Keratinocyte (primary cell): ENCODE results near the gene CPPED1. TPM values are rescaled to one million over a fixed set of nuclear protein-coding genes. Genes with fewer than 3 reads are reported as not detected.

Experiments
- DNase-seq: peaks from one replicate; pipeline ENCODE4 v3.0.0-alpha.2; 2011; ENCODE audit warnings: low read depth, missing footprints, low spot score
- FAIRE-seq: peaks from 2 replicates; lab custom pipeline; 2011; peaks lifted over from hg19 to GRCh38; lab: Jason Lieb, UNC
- H2AFZ ChIP-seq: 2 replicates; pipeline ENCODE4 v1.6.0; 2012; ENCODE audit warnings: low read length, control low read depth, inconsistent platforms; ENCODE audit not compliant: control insufficient read depth
- H3K27ac ChIP-seq: 2 replicates; pipeline ENCODE4 v1.5.1; 2011; ENCODE audit warnings: low read length; ENCODE audit not compliant: control insufficient read depth, insufficient read depth
- H3K27me3 ChIP-seq: 3 replicates; pipeline ENCODE4 v1.6.0; 2011; ENCODE audit warnings: low read length; ENCODE audit not compliant: control insufficient read depth, insufficient read depth; ENCODE audit errors: extremely low read depth
- H3K36me3 ChIP-seq, 2 experiments: 2 replicates in 1 of 2; 3 replicates in 1 of 2; pipeline ENCODE4 v1.5.1; 2011; ENCODE audit warnings: low read length in 2 of 2, mild to moderate bottlenecking in 1 of 2; ENCODE audit not compliant: control insufficient read depth in 2 of 2, insufficient read depth in 2 of 2; ENCODE audit errors: extremely low read depth in 1 of 2
- H3K4me1 ChIP-seq: 3 replicates; pipeline ENCODE4 v1.5.1; 2011; ENCODE audit warnings: low read length; ENCODE audit not compliant: control insufficient read depth, insufficient read depth; ENCODE audit errors: extremely low read depth
- H3K4me2 ChIP-seq: 3 replicates; pipeline ENCODE4 v1.6.0; 2011; ENCODE audit warnings: low read depth, low read length; ENCODE audit not compliant: control insufficient read depth, insufficient read depth; ENCODE audit errors: extremely low read depth
- H3K4me3 ChIP-seq, 3 experiments: fragments of 200-600 bp in 1 of 3; sonication (generic) in 1 of 3; 2 replicates in 2 of 3; 3 replicates in 1 of 3; pipeline ENCODE4 v1.5.1; 2011 to 2016; ENCODE audit warnings: low read length in 3 of 3, mild to moderate bottlenecking in 3 of 3, control low read depth in 2 of 3, inconsistent platforms in 1 of 3, low read depth in 1 of 3, mixed read lengths in 1 of 3, mixed run types in 1 of 3, moderate library complexity in 1 of 3; ENCODE audit not compliant: control insufficient read depth in 2 of 3, insufficient read depth in 2 of 3; ENCODE audit errors: extremely low read depth in 1 of 3
- H3K79me2 ChIP-seq: 2 replicates; pipeline ENCODE4 v1.6.0; 2012; ENCODE audit warnings: low read length; ENCODE audit not compliant: control insufficient read depth, insufficient read depth
- H3K9ac ChIP-seq: 3 replicates; pipeline ENCODE4 v1.6.0; 2011; ENCODE audit warnings: low read length; ENCODE audit not compliant: control insufficient read depth, insufficient read depth; ENCODE audit errors: extremely low read depth
- H3K9me1 ChIP-seq: 3 replicates; pipeline ENCODE4 v1.6.0; 2011; ENCODE audit warnings: low read length; ENCODE audit not compliant: control insufficient read depth, insufficient read depth; ENCODE audit errors: extremely low read depth
- H3K9me3 ChIP-seq: 2 replicates; pipeline ENCODE4 v1.5.1; 2012; ENCODE audit warnings: low read depth, low read length; ENCODE audit not compliant: control insufficient read depth
- H4K20me1 ChIP-seq: 3 replicates; pipeline ENCODE4 v1.6.0; 2011; ENCODE audit warnings: low read length; ENCODE audit not compliant: control insufficient read depth, insufficient read depth; ENCODE audit errors: extremely low read depth
- CTCF ChIP-seq, 3 experiments: IDR thresholded peaks in 1 of 3; conservative IDR thresholded peaks in 1 of 3; optimal IDR thresholded peaks in 1 of 3; 2 replicates in 2 of 3; 3 replicates in 1 of 3; pipeline versions ENCODE3 to v1.5.1; 2011; ENCODE audit warnings: low read length in 3 of 3, mild to moderate bottlenecking in 3 of 3, moderate library complexity in 2 of 3, control low read depth in 1 of 3, inconsistent platforms in 1 of 3; ENCODE audit not compliant: insufficient read depth in 2 of 3; ENCODE audit errors: extremely low read depth in 1 of 3
- EZH2 ChIP-seq: IDR thresholded peaks from one replicate; pipeline ENCODE4 v1.6.1; 2012; ENCODE audit warnings: inconsistent platforms, mild to moderate bottlenecking, low read length, moderate library complexity
- dilution Hi-C: fragments of 300-500 bp; cut with MboI; formaldehyde crosslinking; loops from one replicate; pipeline ENCODE4 v1.7.0; 2020; ENCODE audit warnings: low sequenced_read_pairs; ENCODE audit not compliant: extremely low pct_ligation_motif_present
- polyA plus RNA-seq, 5 experiments: library from polyadenylated mRNA; depleted of rRNA in 3 of 5; stranded (reverse) in 3 of 5; stranded (forward) in 1 of 5; unstranded in 1 of 5; fragments of >200 nt; gene quantifications; 1 replicate in 1 of 5; 2 replicates in 3 of 5; 3 replicates in 1 of 5; pipeline versions ENCODE4 v1.2.1 to v1.2.3, GENCODE V29; 2011 to 2012; ENCODE audit warnings: missing spikeins in 2 of 5, low read depth in 1 of 5, low replicate concordance in 1 of 5

CPPED1 gene
- polyA plus RNA-seq, 1 donor (not counting 4 experiments of a cell fraction or from before 2014, with no cell fraction given): 14.4 TPM

- Histone ChIP-seq H3K27me3 (no peaks in the 10 kb centered on the region), H3K4me1 (peaks cover 13% of the 10 kb centered on the region), H4K20me1 (no peaks in the 10 kb centered on the region), H3K4me2 (no peak overlapping the region), H3K9me1 (no peaks in the 10 kb centered on the region), H3K79me2 (peaks cover 14% of the 10 kb centered on the region), H3K36me3 (no peaks in the 10 kb centered on the region), H3K4me3 (no peak overlapping the region), H3K9me3 (no peaks in the 10 kb centered on the region), H3K9ac (no peak overlapping the region), H2AFZ (no peak overlapping the region), H3K27ac (no peak overlapping the region)
- dilution Hi-C loops: no loop called here
- TF ChIP-seq CTCF (optimal IDR thresholded peaks at IDR 0.05 in 1 of 3, IDR thresholded peaks at IDR 0.05 in 1 of 3, conservative IDR thresholded peaks at IDR 0.05 in 1 of 3; ENCODE audit: extremely low read depth in 1 of 3, insufficient read depth in 2 of 3, low read length in 3 of 3) (no peak), EZH2 (no peak)
- FAIRE-seq: no peak
- DNase-seq: no peak
Observed at GRCh38 chr16:12798171-12798570, 5.5 kb downstream of the CPPED1 start.

- H3K79me2 ChIP-seq: peaks cover 3% of the 10 kb centered on the region
Observed at GRCh38 chr16:12796498-12796897, 7.2 kb downstream of the CPPED1 start.

More at GRCh38 chr16:12796498-12796897, 7.2 kb downstream of the CPPED1 start:
- Histone ChIP-seq H3K4me1 (no peaks in the 10 kb centered on the region), H3K9me1 (no peaks in the 10 kb centered on the region), H2AFZ (no peak overlapping the region), H3K27me3 (no peaks in the 10 kb centered on the region), H3K9ac (no peak overlapping the region), H3K4me2 (no peak overlapping the region), H3K36me3 (no peaks in the 10 kb centered on the region), H3K4me3 (no peak overlapping the region), H4K20me1 (no peaks in the 10 kb centered on the region), H3K27ac (no peak overlapping the region), H3K9me3 (no peaks in the 10 kb centered on the region)
- DNase-seq (no peak), FAIRE-seq (no peak)
- dilution Hi-C loops: no loop called here
- TF ChIP-seq EZH2 (no peak), CTCF (optimal IDR thresholded peaks at IDR 0.05 in 1 of 3, IDR thresholded peaks at IDR 0.05 in 1 of 3, conservative IDR thresholded peaks at IDR 0.05 in 1 of 3; ENCODE audit: extremely low read depth in 1 of 3, insufficient read depth in 2 of 3, low read length in 3 of 3) (no peak)
